ENCODE data around the gene CDK2.
"Not testable (repeated sequence)": the region's sequence is repeated elsewhere in the genome, so short reads cannot be mapped to it uniquely, and the experiment has no call there.

CDK2 gene

GRCh38 chr12:55966408-55967281, at the start of gene CDK2:
TSS of gene CDK2 (plus strand) at chr12:55966830. CDS start at chr12:55967009, 179 bp downstream.
- DNase-seq (ENCODE audit: extremely low read depth, low read depth) = no peak
- no peak for TF ChIP-seq CTCF (IDR thresholded peaks at IDR 0.05; ENCODE audit: low read depth, low read length, missing control alignments)
- peak within 1 kb of the TSS; percentile 91 for H3K4me3 ChIP-seq (replicated peaks; ENCODE audit: low read depth, low read length)

GRCh38 chr12:55919032-55919431, 47.6 kb upstream of the CDK2 start:
- DNase-seq (ENCODE audit: extremely low read depth, low read depth); H3K4me3 ChIP-seq (replicated peaks; ENCODE audit: low read depth, low read length): not testable (repeated sequence)

- no peak overlapping the region for H3K4me3 ChIP-seq (replicated peaks; ENCODE audit: low read depth, low read length)
- no peak for TF ChIP-seq CTCF (IDR thresholded peaks at IDR 0.05; ENCODE audit: low read depth, low read length, missing control alignments)
- no peak for DNase-seq (ENCODE audit: extremely low read depth, low read depth)
These were observed 44.5 kb upstream of the CDK2 start for GRCh38 chr12:55922126-55922525.

GRCh38 chr12:55923648-55924047, 43.0 kb upstream of the CDK2 start:
- H3K4me3 ChIP-seq (replicated peaks; ENCODE audit: low read depth, low read length); DNase-seq (ENCODE audit: extremely low read depth, low read depth): not testable (repeated sequence)

- DNase-seq (ENCODE audit: extremely low read depth, low read depth) = no peak
- H3K4me3 ChIP-seq (replicated peaks; ENCODE audit: low read depth, low read length) = peak overlapping the region; percentile 77
- no peak for TF ChIP-seq CTCF (IDR thresholded peaks at IDR 0.05; ENCODE audit: low read depth, low read length, missing control alignments)
These were observed 41.3 kb upstream of the CDK2 start for GRCh38 chr12:55925371-55925770.

GRCh38 chr12:55925870-55926737, 40.5 kb upstream of the CDK2 start:
- peak overlapping the region; percentile 77 for H3K4me3 ChIP-seq (replicated peaks; ENCODE audit: low read depth, low read length)
- DNase-seq (ENCODE audit: extremely low read depth, low read depth) = no peak
- no peak for TF ChIP-seq CTCF (IDR thresholded peaks at IDR 0.05; ENCODE audit: low read depth, low read length, missing control alignments)

GRCh38 chr12:55926738-55927587, 39.7 kb upstream of the CDK2 start:
- H3K4me3 ChIP-seq (replicated peaks; ENCODE audit: low read depth, low read length) = peak overlapping the region; percentile 77
- TF ChIP-seq CTCF (IDR thresholded peaks at IDR 0.05; ENCODE audit: low read depth, low read length, missing control alignments) = peak; percentile 75
- peak; percentile 77 for DNase-seq (ENCODE audit: extremely low read depth, low read depth)
